ENCODE measurements around the gene RBBP8. TPM values are rescaled to one million over a fixed set of nuclear protein-coding genes. Genes with fewer than 3 reads are reported as not detected.

Gene RBBP8
- total RNA-seq, 1 donor from 2014 or later, result 10.4 TPM

DNA sequence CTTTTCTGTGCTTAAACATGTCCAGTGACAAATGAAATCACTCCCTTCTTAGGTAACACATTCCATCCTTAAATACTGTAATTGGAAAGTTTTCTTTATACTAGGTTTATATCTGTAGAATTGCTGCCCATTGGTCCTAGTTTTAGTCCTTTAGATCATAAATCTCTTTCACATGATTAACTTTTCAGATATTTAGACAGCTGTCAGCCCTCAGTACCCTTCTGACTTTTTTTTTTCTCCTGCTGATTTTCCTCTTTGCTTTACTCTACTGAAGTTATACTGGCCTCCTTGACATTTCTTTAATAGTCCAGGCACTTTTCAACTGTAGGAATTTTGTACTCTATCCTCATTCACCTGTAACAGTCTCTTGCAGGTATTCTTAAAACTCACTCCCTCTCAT lies 28.9 kb downstream of the RBBP8 start:
- H3K36me3 ChIP-seq (ENCODE audit: control insufficient read depth in 3 of 3, insufficient read depth in 3 of 3, low read length in 3 of 3), result no peaks in the 10 kb centered on the region
- H3K9me3 ChIP-seq (ENCODE audit: control insufficient read depth in 3 of 3, low read length in 3 of 3), result no peaks in the 10 kb centered on the region
- H3K4me1 ChIP-seq (ENCODE audit: control insufficient read depth in 3 of 3, insufficient read depth in 3 of 3, low read length in 3 of 3), result no peaks in the 10 kb centered on the region

DNA sequence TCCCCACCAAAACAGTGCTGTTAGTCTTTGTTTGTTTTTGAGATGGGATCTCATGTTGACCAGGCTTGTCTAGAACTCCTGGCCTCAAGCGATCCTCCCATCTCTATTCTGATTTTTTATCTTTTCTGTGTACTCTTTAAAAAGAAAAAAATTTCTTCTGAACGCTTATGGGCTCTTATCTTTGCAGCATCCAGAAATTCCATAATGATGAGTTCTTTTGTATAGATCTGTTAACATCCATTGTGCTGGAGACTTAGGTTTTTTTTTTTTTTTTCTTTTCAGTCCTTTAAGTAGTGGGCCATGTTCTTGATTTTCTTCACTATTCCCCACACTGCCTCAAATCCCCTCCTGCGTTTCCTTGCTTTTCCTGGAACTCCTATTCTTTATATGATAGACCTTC lies 31.0 kb downstream of the RBBP8 start:
- Histone ChIP-seq H3K27me3 (ENCODE audit: control insufficient read depth in 3 of 3, insufficient read depth in 3 of 3, low read length in 3 of 3) (no peaks in the 10 kb centered on the region), H3K27ac (ENCODE audit: low read depth, low read length) (no peak overlapping the region), H3K9ac (ENCODE audit: low read depth in 1 of 3, low read length in 3 of 3) (no peak overlapping the region), H3K9me3 (ENCODE audit: control insufficient read depth in 3 of 3, low read length in 3 of 3) (no peaks in the 10 kb centered on the region), H3K4me3 (ENCODE audit: low read length in 3 of 3) (no peak overlapping the region), H3K36me3 (ENCODE audit: control insufficient read depth in 3 of 3, insufficient read depth in 3 of 3, low read length in 3 of 3) (no peaks in the 10 kb centered on the region), H3K4me1 (ENCODE audit: control insufficient read depth in 3 of 3, insufficient read depth in 3 of 3, low read length in 3 of 3) (no peaks in the 10 kb centered on the region)

More for the DNA sequence above, 28.9 kb downstream of the RBBP8 start:
- Histone ChIP-seq H3K4me3 (ENCODE audit: low read length in 3 of 3) (no peak overlapping the region), H3K27me3 (ENCODE audit: control insufficient read depth in 3 of 3, insufficient read depth in 3 of 3, low read length in 3 of 3) (no peaks in the 10 kb centered on the region), H3K27ac (ENCODE audit: low read depth, low read length) (no peak overlapping the region), H3K9ac (ENCODE audit: low read depth in 1 of 3, low read length in 3 of 3) (no peak overlapping the region)

GRCh38 chr18:22964722-22965121 lies 31.6 kb downstream of the RBBP8 start:
- Histone ChIP-seq H3K36me3 (ENCODE audit: control insufficient read depth in 3 of 3, insufficient read depth in 3 of 3, low read length in 3 of 3) (no peaks in the 10 kb centered on the region), H3K27me3 (ENCODE audit: control insufficient read depth in 3 of 3, insufficient read depth in 3 of 3, low read length in 3 of 3) (no peaks in the 10 kb centered on the region), H3K9me3 (ENCODE audit: control insufficient read depth in 3 of 3, low read length in 3 of 3) (no peaks in the 10 kb centered on the region), H3K9ac (ENCODE audit: low read depth in 1 of 3, low read length in 3 of 3) (no peak overlapping the region), H3K4me3 (ENCODE audit: low read length in 3 of 3) (no peak overlapping the region), H3K27ac (ENCODE audit: low read depth, low read length) (no peak overlapping the region), H3K4me1 (ENCODE audit: control insufficient read depth in 3 of 3, insufficient read depth in 3 of 3, low read length in 3 of 3) (no peaks in the 10 kb centered on the region)

- no peak overlapping the region for H3K27ac ChIP-seq (ENCODE audit: low read depth, low read length)
- no peak overlapping the region for H3K4me3 ChIP-seq (ENCODE audit: low read length in 3 of 3)
- H3K36me3 ChIP-seq (ENCODE audit: control insufficient read depth in 3 of 3, insufficient read depth in 3 of 3, low read length in 3 of 3), result no peaks in the 10 kb centered on the region
- no peaks in the 10 kb centered on the region for H3K27me3 ChIP-seq (ENCODE audit: control insufficient read depth in 3 of 3, insufficient read depth in 3 of 3, low read length in 3 of 3)
- no peaks in the 10 kb centered on the region for H3K9me3 ChIP-seq (ENCODE audit: control insufficient read depth in 3 of 3, low read length in 3 of 3)
- no peak overlapping the region for H3K9ac ChIP-seq (ENCODE audit: low read depth in 1 of 3, low read length in 3 of 3)
- H3K4me1 ChIP-seq (ENCODE audit: control insufficient read depth in 3 of 3, insufficient read depth in 3 of 3, low read length in 3 of 3), result no peaks in the 10 kb centered on the region
Observed at GRCh38 chr18:22971038-22971437, 37.9 kb downstream of the RBBP8 start.

- Histone ChIP-seq H3K4me3 (ENCODE audit: low read length in 3 of 3) (no peak overlapping the region), H3K9me3 (ENCODE audit: control insufficient read depth in 3 of 3, low read length in 3 of 3) (no peaks in the 10 kb centered on the region), H3K27me3 (ENCODE audit: control insufficient read depth in 3 of 3, insufficient read depth in 3 of 3, low read length in 3 of 3) (no peaks in the 10 kb centered on the region), H3K4me1 (ENCODE audit: control insufficient read depth in 3 of 3, insufficient read depth in 3 of 3, low read length in 3 of 3) (no peaks in the 10 kb centered on the region), H3K9ac (ENCODE audit: low read depth in 1 of 3, low read length in 3 of 3) (no peak overlapping the region), H3K36me3 (ENCODE audit: control insufficient read depth in 3 of 3, insufficient read depth in 3 of 3, low read length in 3 of 3) (no peaks in the 10 kb centered on the region), H3K27ac (ENCODE audit: low read depth, low read length) (no peak overlapping the region)
Observed at GRCh38 chr18:22974001-22974400, 40.9 kb downstream of the RBBP8 start.

GRCh38 chr18:22974707-22975106 lies 41.6 kb downstream of the RBBP8 start:
- no peaks in the 10 kb centered on the region for H3K4me1 ChIP-seq (ENCODE audit: control insufficient read depth in 3 of 3, insufficient read depth in 3 of 3, low read length in 3 of 3)
- no peak overlapping the region for H3K9ac ChIP-seq (ENCODE audit: low read depth in 1 of 3, low read length in 3 of 3)
- no peaks in the 10 kb centered on the region for H3K27me3 ChIP-seq (ENCODE audit: control insufficient read depth in 3 of 3, insufficient read depth in 3 of 3, low read length in 3 of 3)
- H3K4me3 ChIP-seq (ENCODE audit: low read length in 3 of 3), result no peak overlapping the region
- no peak overlapping the region for H3K27ac ChIP-seq (ENCODE audit: low read depth, low read length)
- H3K9me3 ChIP-seq (ENCODE audit: control insufficient read depth in 3 of 3, low read length in 3 of 3), result no peaks in the 10 kb centered on the region
- no peaks in the 10 kb centered on the region for H3K36me3 ChIP-seq (ENCODE audit: control insufficient read depth in 3 of 3, insufficient read depth in 3 of 3, low read length in 3 of 3)

- no peaks in the 10 kb centered on the region for H3K27me3 ChIP-seq (ENCODE audit: control insufficient read depth in 3 of 3, insufficient read depth in 3 of 3, low read length in 3 of 3)
- no peaks in the 10 kb centered on the region for H3K36me3 ChIP-seq (ENCODE audit: control insufficient read depth in 3 of 3, insufficient read depth in 3 of 3, low read length in 3 of 3)
- H3K4me1 ChIP-seq (ENCODE audit: control insufficient read depth in 3 of 3, insufficient read depth in 3 of 3, low read length in 3 of 3), result no peaks in the 10 kb centered on the region
- H3K9ac ChIP-seq (ENCODE audit: low read depth in 1 of 3, low read length in 3 of 3), result no peak overlapping the region
- H3K4me3 ChIP-seq (ENCODE audit: low read length in 3 of 3), result no peak overlapping the region
- H3K27ac ChIP-seq (ENCODE audit: low read depth, low read length), result no peak overlapping the region
- H3K9me3 ChIP-seq (ENCODE audit: control insufficient read depth in 3 of 3, low read length in 3 of 3), result no peaks in the 10 kb centered on the region
Observed at GRCh38 chr18:22975508-22975907, 42.4 kb downstream of the RBBP8 start.

DNA sequence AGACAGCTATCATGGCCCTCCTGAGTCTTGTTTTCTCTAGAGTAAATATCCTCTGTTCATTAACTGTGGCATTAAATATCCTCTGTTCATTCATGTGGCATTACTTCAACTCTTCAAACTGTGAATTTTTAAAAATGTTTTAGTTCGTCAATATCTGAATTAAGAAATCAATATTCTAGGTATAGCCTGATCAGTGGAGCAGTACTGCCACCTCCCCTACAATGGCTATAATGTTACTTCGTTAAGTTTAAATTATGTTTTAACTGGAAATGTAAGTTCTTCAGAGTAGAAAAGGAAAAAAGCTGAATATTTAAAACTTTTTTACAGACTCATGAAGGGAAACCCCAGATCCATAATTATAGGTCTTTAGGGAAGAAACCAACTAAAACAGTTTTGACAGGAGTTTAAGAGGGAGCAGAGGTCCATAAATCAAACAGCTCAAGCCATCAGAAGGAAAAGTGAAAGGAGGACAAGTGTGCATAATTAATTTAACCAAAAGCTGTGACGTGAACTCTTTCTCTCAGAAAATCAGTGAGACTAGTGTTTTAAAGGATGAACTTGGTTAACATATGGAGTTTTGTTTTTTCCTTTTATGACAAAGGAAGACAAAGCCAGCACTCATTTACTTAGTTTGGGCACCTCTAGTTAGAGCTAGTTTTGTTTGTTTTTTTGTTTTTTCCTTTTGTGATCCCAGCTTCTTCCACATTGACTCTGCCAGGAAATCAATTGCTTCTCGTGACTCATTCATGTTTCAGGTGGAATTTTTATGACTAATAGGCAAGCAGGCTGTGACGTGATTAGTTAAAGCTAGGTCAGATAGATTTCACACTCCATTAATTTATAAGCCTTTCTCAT lies 44.9 kb downstream of the RBBP8 start:
- Histone ChIP-seq H3K27me3 (ENCODE audit: control insufficient read depth in 3 of 3, insufficient read depth in 3 of 3, low read length in 3 of 3) (no peaks in the 10 kb centered on the region), H3K9me3 (ENCODE audit: control insufficient read depth in 3 of 3, low read length in 3 of 3) (no peaks in the 10 kb centered on the region), H3K27ac (ENCODE audit: low read depth, low read length) (no peak overlapping the region), H3K4me1 (ENCODE audit: control insufficient read depth in 3 of 3, insufficient read depth in 3 of 3, low read length in 3 of 3) (no peaks in the 10 kb centered on the region), H3K36me3 (ENCODE audit: control insufficient read depth in 3 of 3, insufficient read depth in 3 of 3, low read length in 3 of 3) (no peaks in the 10 kb centered on the region), H3K4me3 (ENCODE audit: low read length in 3 of 3) (no peak overlapping the region), H3K9ac (ENCODE audit: low read depth in 1 of 3, low read length in 3 of 3) (no peak overlapping the region)

DNA sequence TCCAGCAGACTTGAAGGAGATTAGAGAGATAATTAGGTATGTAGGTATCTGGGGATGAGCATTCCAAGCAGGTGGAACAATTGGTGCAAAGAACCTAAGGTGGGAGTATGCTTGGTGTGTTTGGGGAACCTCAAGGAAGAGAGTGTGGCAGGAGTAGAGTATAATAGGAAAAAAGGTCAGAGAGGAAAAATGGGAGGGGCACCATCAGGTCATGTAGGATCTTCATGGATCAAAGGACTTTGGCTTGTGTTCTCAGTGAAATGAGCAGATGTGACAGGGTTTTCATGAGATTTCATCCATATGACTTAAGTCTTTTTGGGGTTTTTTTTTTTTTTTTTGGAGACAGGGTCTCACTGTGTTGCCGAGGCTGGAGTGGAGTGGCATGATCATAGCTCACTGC lies 47.3 kb downstream of the RBBP8 start:
- no peaks in the 10 kb centered on the region for H3K27me3 ChIP-seq (ENCODE audit: control insufficient read depth in 3 of 3, insufficient read depth in 3 of 3, low read length in 3 of 3)
- H3K9ac ChIP-seq (ENCODE audit: low read depth in 1 of 3, low read length in 3 of 3), result no peak overlapping the region
- H3K27ac ChIP-seq (ENCODE audit: low read depth, low read length), result no peak overlapping the region
- H3K4me3 ChIP-seq (ENCODE audit: low read length in 3 of 3), result no peak overlapping the region
- H3K4me1 ChIP-seq (ENCODE audit: control insufficient read depth in 3 of 3, insufficient read depth in 3 of 3, low read length in 3 of 3), result no peaks in the 10 kb centered on the region
- H3K36me3 ChIP-seq (ENCODE audit: control insufficient read depth in 3 of 3, insufficient read depth in 3 of 3, low read length in 3 of 3), result no peaks in the 10 kb centered on the region
- no peaks in the 10 kb centered on the region for H3K9me3 ChIP-seq (ENCODE audit: control insufficient read depth in 3 of 3, low read length in 3 of 3)

DNA sequence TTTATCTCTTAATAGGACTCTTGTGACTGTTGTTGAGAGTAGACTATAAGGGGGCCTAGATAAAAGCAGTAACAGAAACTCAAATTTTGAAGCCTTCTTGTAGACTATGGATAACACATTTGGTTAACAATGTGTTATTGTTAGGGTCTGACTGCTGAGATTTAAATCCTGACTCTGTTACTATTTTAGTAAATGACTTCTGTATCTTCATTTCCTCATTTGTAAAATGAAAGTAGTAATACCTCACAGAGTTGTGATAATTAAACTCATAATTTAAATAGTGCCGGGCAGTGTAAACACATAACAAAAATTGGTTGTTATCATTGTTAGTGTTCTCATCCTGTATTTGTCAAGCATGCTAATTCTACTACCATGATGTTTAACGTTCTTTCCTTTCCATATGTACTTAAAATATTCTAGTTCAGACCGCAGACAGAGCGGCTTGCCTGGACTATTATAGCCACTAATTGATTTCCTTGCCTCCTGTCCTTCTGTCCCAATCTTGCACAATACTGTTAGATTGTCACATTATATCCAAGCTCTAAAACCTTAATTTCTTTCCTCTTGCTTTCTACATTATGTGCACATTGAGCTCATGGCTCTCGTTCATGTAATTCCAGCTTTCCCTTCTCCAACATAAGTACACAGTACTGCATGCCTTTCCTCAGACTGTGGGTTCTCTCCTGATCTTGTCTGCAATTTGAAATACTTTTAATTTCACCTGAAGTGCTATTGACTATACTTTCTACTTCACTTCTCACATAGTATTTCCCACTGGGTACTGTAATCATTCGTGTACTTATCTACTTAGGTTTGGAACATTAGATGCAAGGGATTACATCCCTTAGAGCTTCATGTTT lies 48.4 kb downstream of the RBBP8 start:
- Histone ChIP-seq H3K4me1 (ENCODE audit: control insufficient read depth in 3 of 3, insufficient read depth in 3 of 3, low read length in 3 of 3) (no peaks in the 10 kb centered on the region), H3K27ac (ENCODE audit: low read depth, low read length) (no peak overlapping the region), H3K9ac (ENCODE audit: low read depth in 1 of 3, low read length in 3 of 3) (no peak overlapping the region), H3K9me3 (ENCODE audit: control insufficient read depth in 3 of 3, low read length in 3 of 3) (no peaks in the 10 kb centered on the region), H3K4me3 (ENCODE audit: low read length in 3 of 3) (no peak overlapping the region), H3K36me3 (ENCODE audit: control insufficient read depth in 3 of 3, insufficient read depth in 3 of 3, low read length in 3 of 3) (no peaks in the 10 kb centered on the region), H3K27me3 (ENCODE audit: control insufficient read depth in 3 of 3, insufficient read depth in 3 of 3, low read length in 3 of 3) (no peaks in the 10 kb centered on the region)
